ENCODE results near the gene REL.

Gene REL

GRCh38 chr2:60966507-60967405, 85.4 kb downstream of the REL start:
- no peak for DNase-seq

- no peak for DNase-seq
Measured at GRCh38 chr2:60972889-60973656, 91.7 kb downstream of the REL start.

GRCh38 chr2:60973705-60974104, 92.3 kb downstream of the REL start:
- DNase-seq, result no peak

- no peak for DNase-seq
Measured at GRCh38 chr2:60974652-60975051, 93.3 kb downstream of the REL start.

All from NCI-H1417 treated with DMSO at 0.1 percent for 48 hours (cell line).